SKM-1 treated with dmso at 0.1 percent for 144 hours (cell line): ENCODE results near the gene LIG3.
"Not testable (repeated sequence)": the region's sequence is repeated elsewhere in the genome, so short reads cannot be mapped to it uniquely, and the experiment has no call there.

ENCODE experiments used
- DNase-seq: peaks from one replicate; lab custom pipeline; 2025; ENCODE audit not compliant: unreplicated experiment; lab: John Stamatoyannopoulos, UW

LIG3 gene

DNA sequence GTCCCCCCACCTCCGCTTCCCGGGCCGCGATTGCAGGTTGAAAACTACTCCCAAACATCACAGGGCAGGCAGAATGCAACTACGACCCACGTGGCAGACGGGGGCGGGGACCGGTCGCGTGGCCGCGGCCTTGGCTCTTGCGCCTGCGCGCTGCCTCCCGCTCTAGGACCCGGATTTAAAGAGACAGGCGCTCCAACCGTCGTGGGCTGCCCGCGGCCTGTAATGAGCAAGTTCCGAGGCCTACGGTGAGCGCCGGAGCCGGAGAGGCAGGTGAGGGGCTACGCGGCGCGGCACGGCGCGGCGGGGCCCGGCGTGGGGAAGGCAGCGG lies at the start of gene LIG3:
TSS of gene LIG3 (plus strand) at position 160 of the 328 bp plus-strand sequence. CDS start 2,494 bp downstream, outside the sequence.
- peak; percentile 92 for DNase-seq

DNA sequence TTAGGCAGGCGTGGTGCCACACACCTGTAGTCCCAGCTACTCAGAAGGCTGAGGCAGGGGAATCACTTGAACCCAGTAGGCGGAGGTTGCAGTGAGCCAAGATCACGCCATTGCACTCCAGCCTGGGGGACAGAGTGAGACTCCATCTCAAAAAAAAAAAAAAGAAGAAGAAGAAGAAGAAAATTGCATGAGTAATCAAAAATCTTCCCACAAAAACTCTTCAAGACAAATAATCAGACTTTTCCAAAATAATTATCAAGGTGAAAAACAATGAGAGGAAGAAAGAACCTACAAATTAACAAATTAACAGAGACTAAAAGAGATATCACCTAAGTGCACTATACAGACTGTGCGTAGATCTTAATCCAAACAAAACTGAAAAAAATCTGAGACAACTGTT lies 29.5 kb upstream of the LIG3 start:
- DNase-seq: not testable (repeated sequence)

GRCh38 chr17:34958438-34958837 lies 21.9 kb upstream of the LIG3 start:
- DNase-seq: no peak

- DNase-seq: peak; percentile 86
Measured at GRCh38 chr17:34961093-34961911, 19.0 kb upstream of the LIG3 start, which contains the start of the genes CCT6B and ZNF830. TSS of gene CCT6B (minus strand) at chr17:34961460. CDS start at chr17:34961393, 67 bp downstream. TSS of gene ZNF830 (plus strand) at chr17:34961540. CDS start at chr17:34961567, 27 bp downstream.

DNA sequence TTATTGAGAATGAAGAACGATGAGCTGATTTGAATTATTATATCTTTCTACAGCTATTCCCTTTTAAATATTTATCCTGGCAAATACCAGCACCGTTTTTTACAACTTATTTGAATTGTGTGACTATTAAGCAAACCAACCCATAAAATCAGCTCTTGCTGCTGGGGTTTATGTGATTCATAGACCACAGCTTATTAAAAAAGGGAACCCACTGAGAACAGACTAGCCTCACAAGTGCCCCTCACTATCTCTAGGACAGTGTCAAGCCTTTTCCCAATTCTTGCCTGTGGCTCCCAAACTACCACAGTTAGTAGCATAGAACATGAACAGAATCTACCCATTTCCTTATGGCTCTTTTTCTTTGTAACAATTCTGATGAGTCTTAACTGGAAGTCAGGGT lies 6.1 kb upstream of the LIG3 start:
- DNase-seq: no peak

GRCh38 chr17:34974794-34975785 lies 5.2 kb upstream of the LIG3 start:
- DNase-seq: no peak

- no peak for DNase-seq
Measured at GRCh38 chr17:34979153-34979552, 1.2 kb upstream of the LIG3 start.

DNA sequence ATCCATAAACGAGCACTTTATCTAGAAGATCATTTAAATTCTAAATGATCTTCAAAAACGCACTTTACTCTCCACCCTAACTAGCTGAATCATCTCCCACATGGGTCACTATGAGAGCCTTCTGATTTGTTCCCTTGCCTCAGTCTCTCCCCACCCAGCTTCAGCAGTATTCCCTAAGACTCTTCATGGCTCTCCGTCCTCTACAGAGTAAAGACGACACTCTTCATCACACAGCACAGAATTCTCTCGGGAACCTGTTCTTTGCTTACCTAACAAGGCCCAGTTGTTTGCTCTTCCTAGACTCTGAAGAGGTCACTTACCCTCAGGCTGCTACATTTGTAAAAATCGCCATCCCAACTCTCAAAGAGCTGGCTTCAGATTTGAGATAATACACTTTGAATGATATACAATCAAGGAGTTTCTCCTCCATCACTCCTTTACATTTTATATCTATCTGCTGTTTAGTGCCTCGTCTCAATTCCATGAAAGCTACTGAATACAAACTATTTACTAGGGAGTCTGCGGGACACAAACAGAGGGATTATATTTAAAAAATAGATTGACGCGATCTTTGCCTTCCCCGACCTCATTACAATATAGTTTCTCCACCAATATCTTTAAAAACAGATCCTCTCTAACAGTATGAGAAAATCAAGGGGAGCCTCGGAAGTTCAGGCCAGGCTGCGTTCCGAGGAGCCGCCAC lies 511 bp upstream of the LIG3 start:
- no peak for DNase-seq

DNA sequence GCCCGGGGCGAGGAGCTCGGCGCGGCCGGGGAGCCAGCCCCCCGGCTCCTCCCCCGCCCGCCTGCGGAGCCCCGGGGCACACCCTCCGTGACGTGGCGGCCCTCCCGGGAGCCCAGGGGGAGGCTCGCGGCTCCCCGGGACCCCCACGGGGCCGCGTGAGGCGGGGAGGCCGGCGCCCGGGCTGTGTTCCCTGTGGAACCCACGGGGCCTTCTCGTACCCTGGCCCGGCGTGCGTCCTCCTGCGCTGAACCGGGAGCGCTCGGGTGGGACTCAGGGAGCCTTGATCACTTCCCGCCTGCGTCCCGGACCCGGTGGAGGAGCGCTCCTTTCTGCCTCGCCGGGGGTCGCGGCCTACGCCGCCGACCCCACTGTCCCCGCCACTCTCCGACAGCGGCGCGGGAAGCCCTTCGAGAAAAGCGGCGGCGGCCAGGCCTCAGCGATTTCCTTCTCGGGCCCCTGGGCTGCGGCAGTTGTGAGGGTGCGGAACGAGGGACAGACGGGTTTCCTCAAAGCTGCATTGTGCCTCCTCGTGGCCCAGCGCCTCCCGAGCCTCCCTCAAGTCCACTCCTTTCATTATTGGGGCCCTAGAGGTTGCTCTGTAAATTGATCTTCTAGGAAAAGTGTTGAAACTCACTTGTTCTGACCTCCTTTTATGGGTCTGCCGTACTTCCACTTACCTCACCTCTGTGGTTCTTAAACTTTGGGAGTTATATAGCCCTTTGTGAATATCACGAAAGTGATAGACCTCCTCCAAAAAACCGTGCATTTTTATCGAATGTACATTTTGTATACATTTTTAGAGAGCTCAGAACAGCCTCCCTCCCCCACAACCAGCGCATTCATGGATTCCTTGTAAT lies 597 bp downstream of the LIG3 start:
- peak; percentile 95 for DNase-seq

GRCh38 chr17:34981538-34982241 lies 1.4 kb downstream of the LIG3 start:
- DNase-seq: no peak

GRCh38 chr17:34987232-34987631 lies 6.9 kb downstream of the LIG3 start:
- no peak for DNase-seq

DNA sequence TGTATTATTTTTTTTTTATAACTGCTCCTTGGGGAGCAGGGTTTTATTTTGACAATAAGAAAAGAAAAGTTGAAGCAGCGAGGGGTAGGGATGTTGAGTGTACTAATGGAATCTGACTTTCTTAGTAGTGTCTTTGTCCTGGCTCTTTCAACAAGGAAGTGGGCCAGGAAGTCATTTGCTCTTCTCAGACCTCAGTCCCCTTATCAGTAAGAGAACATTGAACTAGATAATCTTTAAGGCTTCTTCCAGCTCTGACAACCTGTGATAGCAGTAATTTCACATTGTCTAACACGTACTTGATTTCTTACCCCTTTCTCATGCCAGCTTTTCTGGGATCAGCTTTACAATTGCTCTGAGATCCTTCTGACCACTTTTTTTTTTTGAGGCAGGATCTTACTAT lies 8.3 kb downstream of the LIG3 start:
- DNase-seq: no peak

DNA sequence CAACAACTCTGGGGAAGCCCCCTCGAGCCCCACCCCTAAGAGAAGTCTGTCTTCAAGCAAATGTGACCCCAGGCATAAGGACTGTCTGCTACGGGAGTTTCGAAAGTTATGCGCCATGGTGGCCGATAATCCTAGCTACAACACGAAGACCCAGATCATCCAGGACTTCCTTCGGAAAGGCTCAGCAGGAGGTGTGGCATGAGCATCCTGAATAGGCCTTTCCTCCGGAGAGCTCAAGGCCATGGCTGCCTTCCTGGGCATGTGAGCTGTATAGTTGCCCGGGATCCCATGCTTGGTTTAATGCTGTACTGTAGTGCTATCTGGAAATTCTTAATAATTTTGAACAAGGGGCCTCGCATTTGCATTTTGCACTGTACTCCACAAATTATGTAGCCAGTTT lies 9.2 kb downstream of the LIG3 start:
- DNase-seq: no peak

DNA sequence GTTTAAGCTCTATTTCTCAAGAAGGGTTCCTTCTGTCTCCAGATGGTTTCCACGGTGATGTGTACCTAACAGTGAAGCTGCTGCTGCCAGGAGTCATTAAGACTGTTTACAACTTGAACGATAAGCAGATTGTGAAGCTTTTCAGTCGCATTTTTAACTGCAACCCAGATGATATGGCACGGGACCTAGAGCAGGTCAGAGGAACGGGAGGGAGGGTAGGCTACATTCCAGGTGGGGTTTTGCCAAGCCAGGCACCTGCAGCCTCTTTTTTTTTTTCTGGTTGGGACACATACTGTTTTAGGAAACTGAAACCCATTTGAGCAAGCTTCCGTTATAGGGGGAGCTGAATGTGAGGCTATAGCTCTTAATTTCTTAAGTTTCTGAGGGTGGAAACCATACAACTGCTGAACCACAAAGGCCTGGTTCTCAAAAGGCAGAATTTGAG lies 10.6 kb downstream of the LIG3 start:
- DNase-seq: peak; percentile 25

DNA sequence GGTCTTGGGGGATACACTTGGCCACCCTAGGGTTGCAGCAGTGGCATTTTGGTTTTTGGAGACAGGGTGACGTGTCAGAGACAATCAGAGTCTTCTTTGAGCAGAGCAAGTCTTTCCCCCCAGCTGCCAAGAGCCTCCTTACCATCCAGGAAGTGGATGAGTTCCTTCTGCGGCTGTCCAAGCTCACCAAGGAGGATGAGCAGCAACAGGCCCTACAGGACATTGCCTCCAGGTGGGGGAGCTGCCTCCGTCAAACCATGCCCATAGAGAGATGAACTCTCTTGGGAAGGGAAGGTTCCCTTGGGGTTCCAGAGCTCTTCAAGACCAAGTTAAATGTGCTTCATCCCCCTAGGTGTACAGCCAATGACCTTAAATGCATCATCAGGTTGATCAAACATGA lies 11.3 kb downstream of the LIG3 start:
- no peak for DNase-seq

DNA sequence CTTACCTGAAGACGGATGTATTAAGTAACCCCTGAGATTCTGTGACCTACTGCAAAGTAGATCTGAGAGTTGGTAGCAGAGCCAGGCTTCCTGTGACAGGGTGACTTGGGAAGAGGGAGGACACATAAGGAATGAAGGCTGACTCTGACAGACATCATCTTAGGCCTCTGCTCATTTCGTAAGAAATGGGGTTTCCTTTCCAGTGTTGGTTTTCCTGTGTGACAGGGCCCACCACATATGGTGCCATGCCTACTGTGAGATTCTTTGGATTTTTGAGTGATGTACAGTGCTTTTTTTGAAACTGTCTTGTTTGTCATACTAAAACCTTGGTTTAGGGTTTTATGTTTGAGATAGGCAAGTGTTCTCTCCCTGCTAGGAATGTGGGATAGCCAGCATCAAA lies 12.7 kb downstream of the LIG3 start:
- DNase-seq: no peak

DNA sequence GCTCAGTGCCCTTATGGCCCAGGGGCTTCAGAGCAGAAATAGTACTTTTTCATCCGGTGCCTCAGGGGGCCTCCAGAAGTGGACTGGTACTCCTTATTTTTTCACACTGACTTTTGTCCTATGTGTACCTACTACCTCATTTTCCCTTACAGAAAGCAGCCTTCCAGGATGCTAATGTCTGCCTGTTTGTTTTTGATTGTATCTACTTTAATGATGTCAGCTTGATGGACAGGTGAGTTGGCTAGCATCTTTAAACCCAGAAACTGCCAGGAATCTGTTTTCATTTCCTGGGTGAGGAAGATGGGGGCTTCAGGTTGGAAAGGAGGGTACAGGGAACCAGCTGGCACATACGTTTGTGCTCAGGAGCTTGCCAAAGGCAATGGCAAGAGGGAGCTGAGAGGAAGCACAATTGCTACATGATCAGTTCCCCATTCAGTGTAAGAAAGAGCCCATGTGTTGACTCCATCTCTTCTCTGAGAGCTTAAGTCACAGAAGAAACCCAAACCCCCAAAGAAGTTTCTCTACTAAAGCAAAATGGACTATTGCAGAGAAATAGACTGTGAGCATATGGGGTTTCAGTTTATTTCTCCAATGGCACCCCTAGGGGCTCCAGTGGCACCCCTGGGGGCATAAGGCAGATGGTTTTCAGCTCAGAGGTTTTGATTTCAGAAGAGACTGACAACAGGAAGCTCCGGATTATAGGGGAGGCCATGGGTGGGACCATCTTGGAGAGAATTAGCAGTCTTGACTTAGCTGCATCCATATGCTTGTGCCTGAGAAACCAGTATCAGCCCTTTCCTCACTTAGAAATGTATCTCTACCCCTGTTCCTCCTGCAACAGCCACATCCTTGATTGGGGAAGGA lies 16.3 kb downstream of the LIG3 start:
- DNase-seq: no peak

DNA sequence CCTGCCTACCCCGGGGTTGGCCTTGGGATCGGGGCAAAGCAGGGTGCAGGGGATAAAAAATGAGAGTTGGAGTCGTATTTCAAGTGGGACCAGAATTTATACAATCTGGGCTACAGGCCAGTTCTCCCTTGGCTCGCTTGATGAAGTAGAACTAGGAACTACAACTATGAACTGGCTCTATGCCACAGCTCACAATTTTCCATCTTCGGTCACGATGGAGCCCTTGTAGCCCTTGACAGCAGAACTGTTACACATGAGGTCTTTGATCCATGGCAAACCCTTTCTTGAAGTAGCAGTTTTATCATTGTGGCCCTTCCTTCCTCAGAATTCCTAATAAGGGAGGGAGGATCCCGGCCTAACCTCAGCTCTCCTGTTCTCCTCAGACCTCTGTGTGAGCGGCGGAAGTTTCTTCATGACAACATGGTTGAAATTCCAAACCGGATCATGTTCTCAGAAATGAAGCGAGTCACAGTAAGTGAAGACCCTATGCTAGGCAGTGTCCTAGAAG lies 17.1 kb downstream of the LIG3 start:
- no peak for DNase-seq
